Measurements from ENCODE around the gene TUT4. TPM values are rescaled to one million over a fixed set of nuclear protein-coding genes. Genes with fewer than 3 reads are reported as not detected.

The TUT4 gene
- total RNA-seq, 2 experiments from 2014 or later = 51.6 to 59.0 TPM

- intact Hi-C loops (cut with micrococcal nuclease) = no loop called here
- Mint-ChIP-seq H3K36me3 (ENCODE audit: low read depth) (peaks cover 30% of the 10 kb centered on the region), H3K4me3 (no peak overlapping the region), H3K27ac (no peak overlapping the region), H3K9me3 (no peaks in the 10 kb centered on the region), H3K27me3 (no peaks in the 10 kb centered on the region), H3K4me1 (ENCODE audit: low read depth) (peaks cover 13% of the 10 kb centered on the region)
- CTCF ChIA-PET = interaction anchor here (0.6 kb wide), 1 partner anchor 372 kb away, joined by 3 read pairs; no protein-coding TSS in a partner anchor
- POLR2A ChIA-PET = interaction anchor here (1.1 kb wide), 1 partner anchor 13 kb away, joined by 4 read pairs; no protein-coding TSS in a partner anchor
- TF ChIP-seq, protein P1, sequence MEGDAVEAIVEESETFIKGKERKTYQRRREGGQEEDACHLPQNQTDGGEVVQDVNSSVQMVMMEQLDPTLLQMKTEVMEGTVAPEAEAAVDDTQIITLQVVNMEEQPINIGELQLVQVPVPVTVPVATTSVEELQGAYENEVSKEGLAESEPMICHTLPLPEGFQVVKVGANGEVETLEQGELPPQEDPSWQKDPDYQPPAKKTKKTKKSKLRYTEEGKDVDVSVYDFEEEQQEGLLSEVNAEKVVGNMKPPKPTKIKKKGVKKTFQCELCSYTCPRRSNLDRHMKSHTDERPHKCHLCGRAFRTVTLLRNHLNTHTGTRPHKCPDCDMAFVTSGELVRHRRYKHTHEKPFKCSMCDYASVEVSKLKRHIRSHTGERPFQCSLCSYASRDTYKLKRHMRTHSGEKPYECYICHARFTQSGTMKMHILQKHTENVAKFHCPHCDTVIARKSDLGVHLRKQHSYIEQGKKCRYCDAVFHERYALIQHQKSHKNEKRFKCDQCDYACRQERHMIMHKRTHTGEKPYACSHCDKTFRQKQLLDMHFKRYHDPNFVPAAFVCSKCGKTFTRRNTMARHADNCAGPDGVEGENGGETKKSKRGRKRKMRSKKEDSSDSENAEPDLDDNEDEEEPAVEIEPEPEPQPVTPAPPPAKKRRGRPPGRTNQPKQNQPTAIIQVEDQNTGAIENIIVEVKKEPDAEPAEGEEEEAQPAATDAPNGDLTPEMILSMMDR (IDR thresholded peaks at IDR 0.05) = no peak
- ATAC-seq (no peak), DNase-seq (no peak)
Measured at GRCh38 chr1:52506920-52507546, 45.9 kb downstream of the TUT4 start.

DNA sequence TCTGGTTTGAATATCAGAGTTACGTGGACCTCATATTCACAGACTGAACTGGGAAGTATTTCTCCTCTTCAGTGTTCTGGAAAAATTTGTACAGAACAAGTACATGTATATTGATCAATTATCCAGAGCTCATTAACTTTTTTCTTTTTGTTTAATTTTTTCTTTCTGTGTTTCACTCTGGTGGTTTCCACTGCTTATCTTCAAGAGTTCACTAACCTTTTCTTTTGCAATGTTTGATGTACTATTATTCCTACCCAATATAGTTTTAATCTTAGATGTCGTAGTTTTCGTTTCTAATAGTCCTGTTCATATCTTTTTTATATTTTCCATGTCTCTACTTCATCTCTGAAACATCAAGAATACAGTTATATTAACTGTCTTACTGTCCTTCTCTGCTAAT is 46.5 kb downstream of the TUT4 start:
- Mint-ChIP-seq H3K4me1 (ENCODE audit: low read depth) (peaks cover 6% of the 10 kb centered on the region), H3K9me3 (no peaks in the 10 kb centered on the region), H3K36me3 (ENCODE audit: low read depth) (peaks cover 34% of the 10 kb centered on the region), H3K27ac (no peak overlapping the region), H3K27me3 (no peaks in the 10 kb centered on the region), H3K4me3 (no peak overlapping the region)
- ChIA-PET POLR2A (no interaction called here), CTCF (interaction anchor here (0.6 kb wide), 1 partner anchor 373 kb away, joined by 3 read pairs; no protein-coding TSS in a partner anchor)
- DNase-seq (no peak), ATAC-seq (no peak)
- intact Hi-C loops (cut with micrococcal nuclease) = no loop called here
- TF ChIP-seq, protein P1 (IDR thresholded peaks at IDR 0.05) = no peak

DNA sequence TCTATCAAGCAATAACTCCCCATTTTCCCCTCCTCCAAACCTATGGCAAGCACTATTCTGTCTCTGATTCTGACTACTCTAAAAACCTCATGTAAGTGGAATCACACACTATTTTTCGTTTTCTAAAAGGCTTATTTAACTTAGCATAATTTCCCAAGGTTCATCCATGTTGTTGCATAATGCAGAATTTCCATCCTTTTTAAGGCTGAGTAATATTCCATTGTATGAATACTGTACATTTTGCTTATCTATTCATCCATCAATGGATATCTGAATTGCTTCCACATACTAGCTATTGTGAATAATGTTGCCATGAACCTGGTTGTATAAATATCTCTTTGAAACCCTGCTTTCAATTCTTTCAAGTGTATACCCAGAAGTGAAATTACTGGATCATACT is 48.2 kb downstream of the TUT4 start:
- DNase-seq = no peak
- Mint-ChIP-seq H3K27me3 (no peaks in the 10 kb centered on the region), H3K9me3 (no peaks in the 10 kb centered on the region), H3K27ac (no peak overlapping the region), H3K4me3 (no peak overlapping the region), H3K4me1 (ENCODE audit: low read depth) (peaks cover 5% of the 10 kb centered on the region), H3K36me3 (ENCODE audit: low read depth) (peaks cover 32% of the 10 kb centered on the region)
- CTCF ChIA-PET = no interaction called here
- intact Hi-C loops (cut with micrococcal nuclease) = no loop called here
- POLR2A ChIA-PET = no interaction called here
- no peak for ATAC-seq
- TF ChIP-seq, protein P1 (IDR thresholded peaks at IDR 0.05) = no peak

GRCh38 chr1:52503706-52504105 is 49.2 kb downstream of the TUT4 start:
- Mint-ChIP-seq H3K27me3 (no peaks in the 10 kb centered on the region), H3K36me3 (ENCODE audit: low read depth) (peaks cover 33% of the 10 kb centered on the region), H3K4me3 (no peak overlapping the region), H3K4me1 (ENCODE audit: low read depth) (no peaks in the 10 kb centered on the region), H3K27ac (no peak overlapping the region), H3K9me3 (no peaks in the 10 kb centered on the region)
- no peak for ATAC-seq
- ChIA-PET CTCF (interaction anchor here (0.9 to 1.0 kb wide), 2 partner anchors 18 to 182 kb away, joined by 3 read pairs; no protein-coding TSS in a partner anchor), POLR2A (no interaction called here)
- intact Hi-C loops (cut with micrococcal nuclease) = no loop called here
- TF ChIP-seq, protein P1 (IDR thresholded peaks at IDR 0.05) = no peak
- DNase-seq = no peak

DNA sequence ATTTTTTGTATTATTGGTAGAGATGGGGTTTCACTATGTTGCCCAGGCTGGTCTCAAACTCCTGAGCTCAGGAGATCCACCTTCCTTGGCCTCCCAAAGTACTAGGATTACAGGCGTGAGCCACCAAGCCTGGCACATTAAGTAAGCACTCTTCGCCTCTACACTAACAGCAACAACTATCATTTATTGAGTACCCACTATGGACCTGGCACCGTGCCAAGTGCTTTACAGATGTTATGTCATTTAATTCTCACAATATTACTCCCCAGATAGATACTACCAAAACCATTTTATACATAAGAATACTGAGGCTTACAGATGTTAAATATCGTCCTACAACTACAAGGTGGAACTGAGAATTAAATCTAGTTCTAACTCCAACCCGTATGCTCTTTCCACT is 50.1 kb downstream of the TUT4 start:
- no peak for DNase-seq
- no peaks in the 10 kb centered on the region for H3K9me3 Mint-ChIP-seq
- ATAC-seq = no peak
- CTCF ChIA-PET = interaction anchor here (0.9 to 1.3 kb wide), 2 partner anchors 9 to 183 kb away, joined by 3 read pairs; no protein-coding TSS in a partner anchor
- no peak overlapping the region for H3K27ac Mint-ChIP-seq
- H3K27me3 Mint-ChIP-seq = no peaks in the 10 kb centered on the region
- TF ChIP-seq, protein P1 (IDR thresholded peaks at IDR 0.05) = no peak
- peaks cover 33% of the 10 kb centered on the region for H3K36me3 Mint-ChIP-seq (ENCODE audit: low read depth)
- no peak overlapping the region for H3K4me3 Mint-ChIP-seq
- no peaks in the 10 kb centered on the region for H3K4me1 Mint-ChIP-seq (ENCODE audit: low read depth)
- intact Hi-C loops (cut with micrococcal nuclease) = no loop called here
- POLR2A ChIA-PET = no interaction called here
